Thymus (tissue), 14 donors: ENCODE results near the gene RER1. TPM values are rescaled to one million over a fixed set of nuclear protein-coding genes. Genes with fewer than 3 reads are reported as not detected.
A peak's percentile ranks its signal among the peaks of the same experiment; 100 is the strongest.

Experiments
- DNase-seq, 9 donors: peaks; one replicate each; pipeline ENCODE4 v3.0.0-alpha.2; 2013; ENCODE audit warnings: low spot score in 9 of 9, low read depth in 6 of 9, missing footprints in 1 of 9
- H3K27ac ChIP-seq, 2 donors: one replicate each; pipeline ENCODE4 v1.5.1; 2013; ENCODE audit warnings: control low read depth in 1 of 2, low read depth in 1 of 2, low read length in 1 of 2, mild to moderate bottlenecking in 1 of 2, moderate library complexity in 1 of 2
- H3K27me3 ChIP-seq, 2 donors: one replicate each; pipeline ENCODE4 v1.5.1; 2013; ENCODE audit warnings: low read length in 1 of 2; ENCODE audit not compliant: control insufficient read depth in 2 of 2, insufficient read depth in 1 of 2
- H3K36me3 ChIP-seq, 2 donors: one replicate each; pipeline ENCODE4 v1.5.1; 2013; ENCODE audit warnings: low read length in 1 of 2, mild to moderate bottlenecking in 1 of 2, moderate library complexity in 1 of 2; ENCODE audit not compliant: control insufficient read depth in 2 of 2, insufficient read depth in 2 of 2
- H3K4me1 ChIP-seq, 2 donors: one replicate each; pipeline ENCODE4 v1.5.1; 2013; ENCODE audit warnings: low read length in 2 of 2; ENCODE audit not compliant: control insufficient read depth in 2 of 2, insufficient read depth in 2 of 2
- H3K4me3 ChIP-seq, 2 donors: one replicate each; pipeline ENCODE4 v1.5.1; 2013; ENCODE audit warnings: low read length in 2 of 2, control low read depth in 1 of 2, mild to moderate bottlenecking in 1 of 2
- H3K9me3 ChIP-seq, 2 donors: one replicate each; pipeline ENCODE4 v1.5.1; 2013; ENCODE audit warnings: low read length in 1 of 2, mild to moderate bottlenecking in 1 of 2; ENCODE audit not compliant: control insufficient read depth in 2 of 2, insufficient read depth in 1 of 2
- WGBS: extraction: QIAGEN DNeasy Blood & Tissue Kit; methylation state at CpG from one replicate; pipeline ENCODE4 v1.1.7; 2013; 5-methylcytosine and 5-hydroxymethylcytosine counted together
- long read RNA-seq, 10 donors: transcript quantifications; one replicate each; lab custom pipeline, GENCODE V29; 2026
- polyA plus RNA-seq: library from polyadenylated mRNA; stranded (reverse); fragments of 200-250 nt; gene quantifications from one replicate; pipeline ENCODE4 v1.2.3, GENCODE V29; 2013
- total RNA-seq: library from RNA; stranded (reverse); fragments of 120-200 nt; gene quantifications from one replicate; pipeline ENCODE4 v1.2.4, GENCODE V29; 2013
- donor health status: healthy.

Gene RER1
- total RNA-seq (58.6 TPM), polyA plus RNA-seq (85.8 TPM)
- long read RNA-seq, donor 1, partial matches to known transcripts = 0 of 2 reads
- long read RNA-seq, donor 1, other reads (novel, unspliced or antisense) = 0 of 2 reads
- long read RNA-seq, donor 2, transcript RER1-209 (7 exons, 3,044 nt) = major isoform, 48 of 76 reads
- long read RNA-seq, donor 2, transcript RER1-207 (6 exons, 2,469 nt) = minor isoform, 6 of 76 reads
- long read RNA-seq, donor 2, transcript RER1-206 (2 exons, 585 nt) = minor isoform, 5 of 76 reads
- long read RNA-seq, donor 2, partial matches to known transcripts = 17 of 76 reads
- long read RNA-seq, donor 2, other reads (novel, unspliced or antisense) = 0 of 76 reads
- long read RNA-seq, donor 3, transcript RER1-206 (2 exons, 585 nt) = minor isoform, 9 of 50 reads
- long read RNA-seq, donor 3, transcript RER1-209 (7 exons, 3,044 nt) = major isoform, 37 of 50 reads
- long read RNA-seq, donor 3, partial matches to known transcripts = 0 of 50 reads
- long read RNA-seq, donor 3, other reads (novel, unspliced or antisense) = 0 of 50 reads
- long read RNA-seq, donor 4, transcript RER1-209 (7 exons, 3,044 nt) = major isoform, 14 of 19 reads
- long read RNA-seq, donor 4, partial matches to known transcripts = 0 of 19 reads
- long read RNA-seq, donor 4, other reads (novel, unspliced or antisense) = 0 of 19 reads
- long read RNA-seq, donor 5, transcript RER1-209 (7 exons, 3,044 nt) = major isoform, 60 of 89 reads
- long read RNA-seq, donor 5, transcript RER1-207 (6 exons, 2,469 nt) = minor isoform, 6 of 89 reads
- long read RNA-seq, donor 5, partial matches to known transcripts = 11 of 89 reads
- long read RNA-seq, donor 5, other reads (novel, unspliced or antisense) = 5 of 89 reads
- long read RNA-seq, donor 6, transcript RER1-209 (7 exons, 3,044 nt) = major isoform, 25 of 31 reads
- long read RNA-seq, donor 6, partial matches to known transcripts = 0 of 31 reads
- long read RNA-seq, donor 6, other reads (novel, unspliced or antisense) = 0 of 31 reads
- long read RNA-seq, donor 7, transcript RER1-209 (7 exons, 3,044 nt) = major isoform, 32 of 35 reads
- long read RNA-seq, donor 7, partial matches to known transcripts = 0 of 35 reads
- long read RNA-seq, donor 7, other reads (novel, unspliced or antisense) = 0 of 35 reads
- long read RNA-seq, donor 8, transcript RER1-209 (7 exons, 3,044 nt) = major isoform, 10 of 11 reads
- long read RNA-seq, donor 8, partial matches to known transcripts = 0 of 11 reads
- long read RNA-seq, donor 8, other reads (novel, unspliced or antisense) = 0 of 11 reads
- long read RNA-seq, donor 9, transcript RER1-209 (7 exons, 3,044 nt) = major isoform, 22 of 32 reads
- long read RNA-seq, donor 9, partial matches to known transcripts = 5 of 32 reads
- long read RNA-seq, donor 9, other reads (novel, unspliced or antisense) = 0 of 32 reads
- long read RNA-seq, donor 10, transcript RER1-209 (7 exons, 3,044 nt) = major isoform, 21 of 24 reads
- long read RNA-seq, donor 10, partial matches to known transcripts = 0 of 24 reads
- long read RNA-seq, donor 10, other reads (novel, unspliced or antisense) = 0 of 24 reads

- peaks cover 19 to 27% of the 10 kb centered on the region in 2 donors for H3K4me1 ChIP-seq
- H3K36me3 ChIP-seq = peaks cover 37% of the 10 kb centered on the region in 2 donors
- H3K27ac ChIP-seq = peak within 1 kb of the TSS in 1 of 2 donors; percentile 64
- DNase-seq = peak; percentile 91 to 99 (median 97)
- peak within 1 kb of the TSS; percentile 64 to 78 for H3K4me3 ChIP-seq
- under 1% methylated on average over 103 of the region's 103 CpGs for WGBS
- H3K9me3 ChIP-seq = no peaks in the 10 kb centered on the region
- H3K27me3 ChIP-seq = no peaks in the 10 kb centered on the region
Measured at GRCh38 chr1:2391041-2391930, at the start of gene RER1, which contains the start of gene MORN1. Gene RER1 (plus strand): TSS chr1:2391841. CDS start chr1:2395791, 3,950 bp downstream. Gene MORN1 (minus strand): TSS chr1:2391554. CDS start chr1:2391533, 21 bp downstream.

- Histone ChIP-seq H3K4me3 (no peak overlapping the region), H3K36me3 (no peaks in the 10 kb centered on the region), H3K27me3 (no peaks in the 10 kb centered on the region), H3K4me1 (no peaks in the 10 kb centered on the region), H3K27ac (no peak overlapping the region), H3K9me3 (no peaks in the 10 kb centered on the region)
- DNase-seq = no peak
- 94% methylated on average over 21 of the region's 21 CpGs for WGBS
Measured at GRCh38 chr1:2342384-2343022, 49.1 kb upstream of the RER1 start.

GRCh38 chr1:2343023-2343935, 48.4 kb upstream of the RER1 start:
- Histone ChIP-seq H3K27me3 (no peaks in the 10 kb centered on the region), H3K4me3 (no peak overlapping the region), H3K36me3 (no peaks in the 10 kb centered on the region), H3K9me3 (no peaks in the 10 kb centered on the region), H3K27ac (no peak overlapping the region), H3K4me1 (no peaks in the 10 kb centered on the region)
- 92% methylated on average over 39 of the region's 39 CpGs for WGBS
- DNase-seq = no peak

- WGBS = 93% methylated on average over 24 of the region's 24 CpGs
- Histone ChIP-seq H3K27me3 (no peaks in the 10 kb centered on the region), H3K9me3 (no peaks in the 10 kb centered on the region), H3K27ac (no peak overlapping the region), H3K4me3 (no peak overlapping the region), H3K36me3 (no peaks in the 10 kb centered on the region), H3K4me1 (no peaks in the 10 kb centered on the region)
- no peak for DNase-seq
Measured at GRCh38 chr1:2344121-2344681, 47.4 kb upstream of the RER1 start.

- whole genome bisulfite sequencing = 96% methylated on average over 29 of the region's 29 CpGs
- H3K27ac ChIP-seq = no peak overlapping the region
- DNase-seq = no peak
Measured at GRCh38 chr1:2344744-2345296, 46.8 kb upstream of the RER1 start.

GRCh38 chr1:2345297-2346075, 46.2 kb upstream of the RER1 start:
- Histone ChIP-seq H3K36me3 (no peaks in the 10 kb centered on the region), H3K27me3 (no peaks in the 10 kb centered on the region), H3K27ac (no peak overlapping the region), H3K9me3 (no peaks in the 10 kb centered on the region), H3K4me3 (no peak overlapping the region), H3K4me1 (no peaks in the 10 kb centered on the region)
- 92% methylated on average over 24 of the region's 24 CpGs for WGBS
- no peak for DNase-seq

More at GRCh38 chr1:2344744-2345296, 46.8 kb upstream of the RER1 start:
- Histone ChIP-seq H3K27me3 (no peaks in the 10 kb centered on the region), H3K9me3 (no peaks in the 10 kb centered on the region), H3K4me3 (no peak overlapping the region), H3K36me3 (no peaks in the 10 kb centered on the region), H3K4me1 (no peaks in the 10 kb centered on the region)
